H9 (cell line): ENCODE results near the gene RTTN. TPM values are rescaled to one million over a fixed set of nuclear protein-coding genes. Genes with fewer than 3 reads are reported as not detected.

Source experiments
- DNase-seq: peaks from one replicate; pipeline ENCODE4 v3.0.0-alpha.2; 2017
- H2AFZ ChIP-seq: one replicate; pipeline ENCODE4 v1.6.1; 2013; ENCODE audit warnings: mild to moderate bottlenecking, low read length, control low read depth, moderate library complexity
- H2AK5ac ChIP-seq: 2 replicates; pipeline ENCODE4 v1.6.1; 2013; ENCODE audit warnings: low read length, control low read depth, mixed read lengths; ENCODE audit not compliant: insufficient read length
- H2BK120ac ChIP-seq: one replicate; pipeline ENCODE4 v1.6.1; 2013; ENCODE audit warnings: low read depth, mild to moderate bottlenecking, low read length, control low read depth, inconsistent platforms; ENCODE audit not compliant: poor library complexity, severe bottlenecking
- H2BK12ac ChIP-seq: 2 replicates; pipeline ENCODE4 v1.6.1; 2013; ENCODE audit warnings: low read length, control low read depth, mixed read lengths, low read depth; ENCODE audit not compliant: insufficient read length
- H2BK15ac ChIP-seq: 2 replicates; pipeline ENCODE4 v1.6.1; 2013; ENCODE audit warnings: low read depth, low read length, control low read depth
- H2BK20ac ChIP-seq: one replicate; pipeline ENCODE4 v1.6.1; 2013; ENCODE audit warnings: low read depth, mild to moderate bottlenecking, low read length, control low read depth, inconsistent platforms; ENCODE audit not compliant: poor library complexity, severe bottlenecking
- H2BK5ac ChIP-seq: 2 replicates; pipeline ENCODE4 v1.6.1; 2013; ENCODE audit warnings: low read length, control low read depth, mixed read lengths; ENCODE audit not compliant: insufficient read length
- H3K14ac ChIP-seq: 2 replicates; pipeline ENCODE4 v1.6.1; 2013; ENCODE audit warnings: low read length, control low read depth; ENCODE audit not compliant: insufficient read depth
- H3K18ac ChIP-seq: 2 replicates; pipeline ENCODE4 v1.6.1; 2013; ENCODE audit warnings: low read depth, mild to moderate bottlenecking, mixed read lengths, low read length, control low read depth; ENCODE audit not compliant: insufficient read length
- H3K23ac ChIP-seq: 2 replicates; pipeline ENCODE4 v1.6.1; 2013; ENCODE audit warnings: low read length, control low read depth, mixed read lengths, low read depth; ENCODE audit not compliant: insufficient read length
- H3K23me2 ChIP-seq: 2 replicates; pipeline ENCODE4 v1.6.1; 2013; ENCODE audit warnings: low read depth, mild to moderate bottlenecking, mixed read lengths, low read length, control low read depth; ENCODE audit not compliant: insufficient read length, poor library complexity, severe bottlenecking
- H3K27ac ChIP-seq: 2 replicates; pipeline ENCODE4 v1.5.1; 2013; ENCODE audit warnings: low read length, control low read depth, mixed read lengths, low read depth; ENCODE audit not compliant: insufficient read length
- H3K27me3 ChIP-seq: 2 replicates; pipeline ENCODE4 v1.6.1; 2013; ENCODE audit warnings: low read length, control low read depth, inconsistent platforms; ENCODE audit not compliant: insufficient read depth
- H3K4ac ChIP-seq: 2 replicates; pipeline ENCODE4 v1.6.1; 2013; ENCODE audit warnings: low read depth, mild to moderate bottlenecking, control low read depth, inconsistent platforms, low read length, moderate library complexity
- H3K4me1 ChIP-seq: 2 replicates; pipeline ENCODE4 v1.6.1; 2013; ENCODE audit warnings: low read length, control low read depth, inconsistent platforms; ENCODE audit not compliant: insufficient read depth
- H3K4me2 ChIP-seq: 2 replicates; pipeline ENCODE4 v1.6.1; 2013; ENCODE audit warnings: low read length, control low read depth, mixed read lengths; ENCODE audit not compliant: insufficient read length, insufficient read depth
- H3K56ac ChIP-seq: 2 replicates; pipeline ENCODE4 v1.6.1; 2013; ENCODE audit warnings: low read depth, mild to moderate bottlenecking, mixed read lengths, low read length, control low read depth; ENCODE audit not compliant: insufficient read length
- H3K79me1 ChIP-seq: 2 replicates; pipeline ENCODE4 v1.6.1; 2013; ENCODE audit warnings: low read depth, mild to moderate bottlenecking, moderate library complexity, low read length, control low read depth, inconsistent platforms; ENCODE audit not compliant: insufficient read depth, poor library complexity, severe bottlenecking
- H3K79me2 ChIP-seq: 2 replicates; pipeline ENCODE4 v1.6.1; 2013; ENCODE audit warnings: low read length, control low read depth, inconsistent platforms; ENCODE audit not compliant: insufficient read depth
- H3K9ac ChIP-seq: 2 replicates; pipeline ENCODE4 v1.6.1; 2013; ENCODE audit warnings: low read length, control low read depth, mixed read lengths; ENCODE audit not compliant: insufficient read length; ENCODE audit errors: extremely low read depth
- H3K9me3 ChIP-seq: one replicate; pipeline ENCODE4 v1.6.1; 2013; ENCODE audit warnings: low read depth, low read length, inconsistent platforms; ENCODE audit not compliant: control insufficient read depth
- H3T11ph ChIP-seq: one replicate; pipeline ENCODE4 v1.6.1; 2013; ENCODE audit warnings: mild to moderate bottlenecking, low read length, control low read depth, inconsistent platforms
- H4K20me1 ChIP-seq: one replicate; pipeline ENCODE4 v1.6.1; 2013; ENCODE audit not compliant: control insufficient read depth, insufficient read length, insufficient read depth
- H4K5ac ChIP-seq: 2 replicates; pipeline ENCODE4 v1.6.1; 2013; ENCODE audit warnings: low read depth, mild to moderate bottlenecking, mixed read lengths, low read length, control low read depth; ENCODE audit not compliant: insufficient read length
- H4K8ac ChIP-seq: replicated peaks from 2 replicates; pipeline ENCODE4 v1.6.1; 2013; ENCODE audit warnings: low read length, control low read depth, mixed read lengths, low read depth; ENCODE audit not compliant: insufficient read length
- H4K91ac ChIP-seq: 2 replicates; pipeline ENCODE4 v1.6.1; 2013; ENCODE audit warnings: low read depth, mild to moderate bottlenecking, moderate library complexity, mixed read lengths, low read length, control low read depth; ENCODE audit not compliant: insufficient read length
- H3K27ac Mint-ChIP-seq, 3 experiments: 2 replicates in 2 of 3; 3 replicates in 1 of 3; pipeline ENCODE4 v1.8.0; 2020 to 2021; ENCODE audit warnings: mixed read lengths in 3 of 3, mild to moderate bottlenecking in 1 of 3, moderate library complexity in 1 of 3
- H3K27me3 Mint-ChIP-seq: 2 replicates; pipeline ENCODE4 v1.8.0; 2021; ENCODE audit warnings: low read depth, mild to moderate bottlenecking, moderate library complexity, mixed read lengths
- H3K36me3 Mint-ChIP-seq, 3 experiments: 2 replicates in 2 of 3; 3 replicates in 1 of 3; pipeline ENCODE4 v1.8.0; 2020 to 2021; ENCODE audit warnings: low read depth in 3 of 3, mixed read lengths in 3 of 3; ENCODE audit not compliant: insufficient read depth in 1 of 3
- H3K4me1 Mint-ChIP-seq, 2 experiments: 2 replicates each; pipeline ENCODE4 v1.8.0; 2020; ENCODE audit warnings: mixed read lengths in 2 of 2
- H3K4me3 Mint-ChIP-seq, 2 experiments: 2 replicates in 1 of 2; 3 replicates in 1 of 2; pipeline ENCODE4 v1.8.0; 2020 to 2021; ENCODE audit warnings: mild to moderate bottlenecking in 2 of 2, mixed read lengths in 2 of 2, moderate library complexity in 1 of 2
- H3K9me3 Mint-ChIP-seq, 2 experiments: 2 replicates in 1 of 2; 3 replicates in 1 of 2; pipeline ENCODE4 v1.8.0; 2020; ENCODE audit warnings: mild to moderate bottlenecking in 2 of 2, mixed read lengths in 2 of 2, moderate library complexity in 1 of 2
- WGBS: extraction: QIAGEN DNeasy Blood & Tissue Kit; methylation state at CpG from one replicate; pipeline ENCODE4 v1.1.7; 2013; ENCODE audit warnings: missing lambda C conversion rate, low lambda C conversion rate, mixed read lengths; ENCODE audit not compliant: insufficient read length; ENCODE audit errors: extremely low coverage; 5-methylcytosine and 5-hydroxymethylcytosine counted together
- total RNA-seq: library from RNA; stranded (reverse); gene quantifications from 2 replicates; pipeline ENCODE4 v1.2.1, GENCODE V29; 2021
- TF ChIP-seq, protein P1 (sequence below): fragments of 200-600 bp; sonication (generic); conservative IDR thresholded peaks from 3 replicates; pipeline ENCODE4 v1.8.0; 2021; ENCODE audit warnings: antibody characterized with exemption, mild to moderate bottlenecking

Gene RTTN
- total RNA-seq, 1 experiment from 2014 or later, result 17.6 TPM

DNA sequence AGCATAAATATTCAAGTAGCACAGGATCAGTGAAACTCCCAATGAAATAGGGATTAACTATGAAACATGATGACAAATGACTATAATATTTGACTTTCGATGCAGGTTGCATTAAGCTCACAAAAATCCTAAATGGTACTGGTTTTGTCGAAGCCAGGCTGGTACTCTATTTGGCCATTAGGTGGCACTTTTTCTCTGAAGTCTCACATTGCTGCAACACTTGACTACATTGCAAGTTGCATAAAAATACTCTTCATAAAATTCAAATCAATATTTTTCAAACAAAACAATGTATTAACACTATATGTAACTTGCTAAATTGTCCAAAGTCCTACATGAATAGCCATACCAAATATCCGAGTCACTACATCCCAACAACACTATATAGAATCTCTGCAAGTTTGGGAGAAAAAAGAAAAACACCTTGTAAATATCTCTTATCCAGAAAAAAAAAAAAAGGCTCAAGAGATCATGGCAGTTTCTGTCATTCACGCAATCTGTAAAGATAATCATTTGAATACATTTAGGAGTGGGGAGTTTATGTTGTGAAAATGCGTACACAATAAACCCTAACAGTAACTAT lies 9.5 kb downstream of the RTTN start:
- no peaks in the 10 kb centered on the region for H3K27me3 ChIP-seq
- no peak overlapping the region for H3T11ph ChIP-seq
- no peaks in the 10 kb centered on the region for H3K9me3 Mint-ChIP-seq
- H4K20me1 ChIP-seq, result no peaks in the 10 kb centered on the region
- no peak overlapping the region for H2AFZ ChIP-seq
- H3K4me1 Mint-ChIP-seq, result peaks cover 0 to 5% of the 10 kb centered on the region in 2 experiments; a peak in 1 of 4 replicates
- H3K36me3 Mint-ChIP-seq, result peaks cover 5 to 69% (median 51%) of the 10 kb centered on the region in 3 experiments; a peak in 6 of 7 replicates
- H3K9me3 ChIP-seq, result no peaks in the 10 kb centered on the region
- H3K79me2 ChIP-seq, result peaks cover 2% of the 10 kb centered on the region; the same call in 1 of the 2 replicates
- H3K9ac ChIP-seq, result no peak overlapping the region
- no peaks in the 10 kb centered on the region for H3K4me1 ChIP-seq
- H3K23me2 ChIP-seq, result no peaks in the 10 kb centered on the region
- H3K27ac ChIP-seq, result no peak overlapping the region
- no peak overlapping the region for H4K5ac ChIP-seq
- H3K4me3 Mint-ChIP-seq, result no peak overlapping the region
- no peak overlapping the region for H3K56ac ChIP-seq
- H2BK5ac ChIP-seq, result no peak overlapping the region
- TF ChIP-seq, protein P1, sequence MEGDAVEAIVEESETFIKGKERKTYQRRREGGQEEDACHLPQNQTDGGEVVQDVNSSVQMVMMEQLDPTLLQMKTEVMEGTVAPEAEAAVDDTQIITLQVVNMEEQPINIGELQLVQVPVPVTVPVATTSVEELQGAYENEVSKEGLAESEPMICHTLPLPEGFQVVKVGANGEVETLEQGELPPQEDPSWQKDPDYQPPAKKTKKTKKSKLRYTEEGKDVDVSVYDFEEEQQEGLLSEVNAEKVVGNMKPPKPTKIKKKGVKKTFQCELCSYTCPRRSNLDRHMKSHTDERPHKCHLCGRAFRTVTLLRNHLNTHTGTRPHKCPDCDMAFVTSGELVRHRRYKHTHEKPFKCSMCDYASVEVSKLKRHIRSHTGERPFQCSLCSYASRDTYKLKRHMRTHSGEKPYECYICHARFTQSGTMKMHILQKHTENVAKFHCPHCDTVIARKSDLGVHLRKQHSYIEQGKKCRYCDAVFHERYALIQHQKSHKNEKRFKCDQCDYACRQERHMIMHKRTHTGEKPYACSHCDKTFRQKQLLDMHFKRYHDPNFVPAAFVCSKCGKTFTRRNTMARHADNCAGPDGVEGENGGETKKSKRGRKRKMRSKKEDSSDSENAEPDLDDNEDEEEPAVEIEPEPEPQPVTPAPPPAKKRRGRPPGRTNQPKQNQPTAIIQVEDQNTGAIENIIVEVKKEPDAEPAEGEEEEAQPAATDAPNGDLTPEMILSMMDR, result peak; percentile 83
- DNase-seq, result no peak
- H2BK12ac ChIP-seq, result no peak overlapping the region
- H3K18ac ChIP-seq, result no peak overlapping the region
- no peak overlapping the region; a peak in 1 of 7 replicates for H3K27ac Mint-ChIP-seq
- H2BK15ac ChIP-seq, result no peak overlapping the region
- H2BK120ac ChIP-seq, result no peak overlapping the region
- H4K8ac ChIP-seq, result no peak overlapping the region
- no peak overlapping the region for H3K23ac ChIP-seq
- H2BK20ac ChIP-seq, result no peak overlapping the region
- no peak overlapping the region for H2AK5ac ChIP-seq
- WGBS, result no CpG with 5 or more reads among the region's 5 CpGs
- H3K4me2 ChIP-seq, result no peak overlapping the region
- no peak overlapping the region for H4K91ac ChIP-seq
- H3K4ac ChIP-seq, result no peak overlapping the region
- no peak overlapping the region for H3K14ac ChIP-seq
- no peaks in the 10 kb centered on the region for H3K27me3 Mint-ChIP-seq
- no peaks in the 10 kb centered on the region for H3K79me1 ChIP-seq
